Measurements from ENCODE around the gene GPR151. TPM values are rescaled to one million over a fixed set of nuclear protein-coding genes. Genes with fewer than 3 reads are reported as not detected.
A peak's percentile ranks its signal among the peaks of the same experiment; 100 is the strongest.

Gene GPR151
- polyA plus RNA-seq, 1 of the 3 experiments (the other 2 are of a cell fraction): not detected

DNA sequence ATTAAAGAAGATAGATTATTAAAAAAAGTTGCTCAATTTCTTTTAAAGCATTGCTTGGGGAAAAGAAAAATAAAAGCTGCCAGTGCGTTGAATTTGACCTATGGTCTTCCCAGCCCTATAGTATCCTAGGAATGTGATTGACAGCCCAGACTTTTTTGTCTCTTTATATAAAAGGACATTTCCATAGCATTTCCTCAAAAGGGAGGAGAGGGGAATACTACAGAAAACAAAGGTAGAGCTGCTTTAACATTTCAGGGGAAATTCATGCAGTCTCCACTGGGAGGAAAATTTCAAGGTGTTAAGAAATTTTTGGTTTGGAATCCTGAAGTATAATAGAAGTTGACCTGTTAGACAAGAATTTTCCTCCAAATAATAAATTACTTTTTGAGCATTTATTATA, 17.9 kb upstream of the GPR151 start (continued):
- TF ChIP-seq ZBTB33 (IDR thresholded peaks at IDR 0.05; ENCODE audit: borderline replicate concordance, low read depth): no peak
- TF ChIP-seq MAX (IDR thresholded peaks at IDR 0.05; ENCODE audit: low read depth): no peak
- TF ChIP-seq NRF1 (IDR thresholded peaks at IDR 0.05; ENCODE audit: low read depth, low read length): no peak
- TF ChIP-seq FOSL2 (IDR thresholded peaks at IDR 0.05; ENCODE audit: borderline replicate concordance, low read depth): no peak
- no peak for TF ChIP-seq SIN3A (IDR thresholded peaks at IDR 0.05; ENCODE audit: borderline replicate concordance, low read depth, low read length)
- no peak for TF ChIP-seq MXI1 (IDR thresholded peaks at IDR 0.05; ENCODE audit: low read depth, low read length)
- TF ChIP-seq YY1 (IDR thresholded peaks at IDR 0.05; ENCODE audit: low read depth): no peak
- TF ChIP-seq JUND (IDR thresholded peaks at IDR 0.05): no peak
- no peak for TF ChIP-seq ELF1 (IDR thresholded peaks at IDR 0.05)
- no peak for TF ChIP-seq CHD2 (IDR thresholded peaks at IDR 0.05; ENCODE audit: low read length, partially characterized antibody)

GRCh38 chr5:146533260-146533857, 17.4 kb upstream of the GPR151 start:
- no peak overlapping the region; a peak in 1 of 4 replicates for H3K4me3 ChIP-seq (ENCODE audit: low read depth in 2 of 2, low read length in 1 of 2)
- H3K36me3 ChIP-seq (replicated peaks in 1 of 2; ENCODE audit: control insufficient read depth in 1 of 2, insufficient read depth in 2 of 2, low read length in 1 of 2): no peaks in the 10 kb centered on the region
- H2AFZ ChIP-seq (ENCODE audit: low read depth): no peak overlapping the region
- H3K4me1 ChIP-seq (ENCODE audit: control insufficient read depth in 1 of 2, insufficient read depth in 2 of 2, low read depth in 1 of 2, low read length in 1 of 2): no peaks in the 10 kb centered on the region
- WGBS (ENCODE audit: low lambda C conversion rate): 27% methylated on average over 7 of the region's 7 CpGs
- no peak overlapping the region for H3K9ac ChIP-seq
- TF ChIP-seq EP300 (IDR thresholded peaks at IDR 0.05; ENCODE audit: borderline replicate concordance in 1 of 2, low read depth in 1 of 2, low read length in 1 of 2) (no peak), TAF1 (IDR thresholded peaks at IDR 0.05; ENCODE audit: borderline replicate concordance, low read depth, low read length) (no peak), NFIC (IDR thresholded peaks at IDR 0.05; ENCODE audit: borderline replicate concordance) (no peak), SIN3A (IDR thresholded peaks at IDR 0.05; ENCODE audit: borderline replicate concordance, low read depth, low read length) (no peak), GATA2 (CRISPR knock-in tag; IDR thresholded peaks at IDR 0.05) (0 out of 2 replicates have a peak, but pooled peaks have one; percentile 8), RCOR1 (IDR thresholded peaks at IDR 0.05; ENCODE audit: low read length) (0 out of 2 replicates have a peak, but pooled peaks have one; percentile 47), SMC3 (IDR thresholded peaks at IDR 0.05; ENCODE audit: low read depth, low read length) (peak; percentile 84), CTCF (IDR thresholded peaks at IDR 0.05) (peak; percentile 93), GABPA (IDR thresholded peaks at IDR 0.05; ENCODE audit: low read depth) (no peak), MAX (IDR thresholded peaks at IDR 0.05; ENCODE audit: low read depth) (no peak), RAD21 (IDR thresholded peaks at IDR 0.05; ENCODE audit: low read length) (peak; percentile 95), FOXJ3 (CRISPR knock-in tag; IDR thresholded peaks at IDR 0.05) (no peak), TEAD4 (IDR thresholded peaks at IDR 0.05; ENCODE audit: borderline replicate concordance, insufficient read depth) (no peak)
- H3K27me3 ChIP-seq (ENCODE audit: insufficient read depth): no peaks in the 10 kb centered on the region
- ChIA-PET POLR2A (interaction anchor here (0.6 to 1.3 kb wide), 2 partner anchors 433 to 655 kb away, joined by 3 read pairs; no protein-coding TSS in a partner anchor), CTCF (interaction anchor here (0.5 to 7.1 kb wide), 62 partner anchors 9 to 1045 kb away, joined by 3 to 145 read pairs (median 4); partner anchors contain the start of gene GPR151)
- H3F3A ChIP-seq (replicated peaks; ENCODE audit: insufficient read depth): no peaks in the 10 kb centered on the region
- no peak overlapping the region for H3K27ac ChIP-seq (ENCODE audit: low read depth in 2 of 2, low read length in 1 of 2)
- no peaks in the 10 kb centered on the region for H3K9me2 ChIP-seq
- H3K9me3 ChIP-seq: no peaks in the 10 kb centered on the region
- peak; percentile 71 for DNase-seq
- H4K20me1 ChIP-seq (ENCODE audit: insufficient read depth): no peaks in the 10 kb centered on the region
- H3K79me2 ChIP-seq (ENCODE audit: insufficient read depth): no peaks in the 10 kb centered on the region
- H3K4me2 ChIP-seq: no peak overlapping the region

Measured in SK-N-SH (cell line).